GM18517 (cell line): ENCODE results near the gene GPC4.

Experiments used
- ATAC-seq: cut with Tn5 transposase; IDR thresholded peaks from one replicate; pipeline ENCODE4 v1.9.1; 2021; ENCODE audit warnings: mild to moderate bottlenecking, moderate library complexity; ENCODE audit not compliant: unreplicated experiment

The GPC4 gene

GRCh38 chrX:133412246-133412645 is 3.0 kb downstream of the GPC4 start:
- ATAC-seq: no peak

GRCh38 chrX:133410550-133410949 is 4.7 kb downstream of the GPC4 start:
- no peak for ATAC-seq

GRCh38 chrX:133405498-133406185 is 9.6 kb downstream of the GPC4 start:
- ATAC-seq: no peak

- ATAC-seq: no peak
These were observed 11.3 kb downstream of the GPC4 start for GRCh38 chrX:133403984-133404383.

- ATAC-seq: no peak
These were observed 12.3 kb downstream of the GPC4 start for GRCh38 chrX:133402830-133403625.

GRCh38 chrX:133402042-133402453 is 13.2 kb downstream of the GPC4 start:
- ATAC-seq: no peak

- no peak for ATAC-seq
These were observed 13.8 kb downstream of the GPC4 start for GRCh38 chrX:133401536-133401935.

GRCh38 chrX:133399411-133399810 is 15.9 kb downstream of the GPC4 start:
- ATAC-seq: no peak

- ATAC-seq: no peak
These were observed 20.5 kb downstream of the GPC4 start for GRCh38 chrX:133394765-133395164.

GRCh38 chrX:133392671-133393070 is 22.6 kb downstream of the GPC4 start:
- ATAC-seq: no peak

GRCh38 chrX:133391111-133391510 is 24.2 kb downstream of the GPC4 start:
- no peak for ATAC-seq

- no peak for ATAC-seq
These were observed 24.6 kb downstream of the GPC4 start for GRCh38 chrX:133390676-133391075.

GRCh38 chrX:133389975-133390374 is 25.3 kb downstream of the GPC4 start:
- ATAC-seq: no peak

- no peak for ATAC-seq
These were observed 30.8 kb downstream of the GPC4 start for GRCh38 chrX:133384454-133384853.

- ATAC-seq: no peak
These were observed 34.3 kb downstream of the GPC4 start for GRCh38 chrX:133380711-133381619.

GRCh38 chrX:133376422-133376821 is 38.9 kb downstream of the GPC4 start:
- ATAC-seq: no peak

GRCh38 chrX:133375615-133376340 is 39.5 kb downstream of the GPC4 start:
- ATAC-seq: no peak

GRCh38 chrX:133374874-133375387 is 40.4 kb downstream of the GPC4 start:
- no peak for ATAC-seq

- no peak for ATAC-seq
These were observed 41.8 kb downstream of the GPC4 start for GRCh38 chrX:133373386-133374079.
